Measurements from ENCODE around the gene TSPAN31.

TSPAN31 gene

DNA sequence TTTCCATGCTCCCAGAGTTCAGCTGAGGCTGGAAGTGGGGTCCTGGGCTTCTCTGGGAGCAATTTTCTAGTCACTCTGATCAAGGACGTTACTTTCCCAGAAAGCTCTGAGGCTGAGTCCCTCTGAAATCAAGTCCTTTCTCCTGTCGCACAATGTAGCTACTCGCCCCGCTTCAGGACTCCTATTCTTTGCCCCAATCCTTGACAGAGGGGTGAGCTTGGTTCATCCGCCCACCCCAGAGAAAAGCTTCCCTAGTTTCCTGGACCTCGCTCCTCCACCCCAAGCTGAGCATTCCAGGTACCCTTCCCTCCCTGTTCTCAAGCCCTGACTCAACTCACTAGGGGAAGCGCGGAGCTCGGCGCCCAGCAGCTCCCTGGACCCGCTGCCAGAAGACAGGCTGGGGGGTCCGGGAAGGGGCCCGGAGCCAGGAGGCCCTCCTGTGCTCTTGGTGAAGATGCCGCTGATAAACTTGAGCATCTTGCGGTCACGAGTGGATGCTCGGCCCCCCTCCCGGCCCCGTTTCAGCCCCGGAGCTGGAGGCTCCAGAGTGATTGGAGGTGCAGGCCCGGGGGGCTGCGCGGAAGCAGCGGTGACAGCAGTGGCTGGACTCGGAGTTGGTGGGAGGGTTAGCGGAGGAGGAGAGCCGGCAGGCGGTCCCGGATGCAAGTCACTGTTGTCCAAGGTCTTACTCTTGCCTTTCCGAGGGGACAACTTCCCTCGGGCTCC, 7.9 kb upstream of the TSPAN31 start:
- no peak for DNase-seq

DNA sequence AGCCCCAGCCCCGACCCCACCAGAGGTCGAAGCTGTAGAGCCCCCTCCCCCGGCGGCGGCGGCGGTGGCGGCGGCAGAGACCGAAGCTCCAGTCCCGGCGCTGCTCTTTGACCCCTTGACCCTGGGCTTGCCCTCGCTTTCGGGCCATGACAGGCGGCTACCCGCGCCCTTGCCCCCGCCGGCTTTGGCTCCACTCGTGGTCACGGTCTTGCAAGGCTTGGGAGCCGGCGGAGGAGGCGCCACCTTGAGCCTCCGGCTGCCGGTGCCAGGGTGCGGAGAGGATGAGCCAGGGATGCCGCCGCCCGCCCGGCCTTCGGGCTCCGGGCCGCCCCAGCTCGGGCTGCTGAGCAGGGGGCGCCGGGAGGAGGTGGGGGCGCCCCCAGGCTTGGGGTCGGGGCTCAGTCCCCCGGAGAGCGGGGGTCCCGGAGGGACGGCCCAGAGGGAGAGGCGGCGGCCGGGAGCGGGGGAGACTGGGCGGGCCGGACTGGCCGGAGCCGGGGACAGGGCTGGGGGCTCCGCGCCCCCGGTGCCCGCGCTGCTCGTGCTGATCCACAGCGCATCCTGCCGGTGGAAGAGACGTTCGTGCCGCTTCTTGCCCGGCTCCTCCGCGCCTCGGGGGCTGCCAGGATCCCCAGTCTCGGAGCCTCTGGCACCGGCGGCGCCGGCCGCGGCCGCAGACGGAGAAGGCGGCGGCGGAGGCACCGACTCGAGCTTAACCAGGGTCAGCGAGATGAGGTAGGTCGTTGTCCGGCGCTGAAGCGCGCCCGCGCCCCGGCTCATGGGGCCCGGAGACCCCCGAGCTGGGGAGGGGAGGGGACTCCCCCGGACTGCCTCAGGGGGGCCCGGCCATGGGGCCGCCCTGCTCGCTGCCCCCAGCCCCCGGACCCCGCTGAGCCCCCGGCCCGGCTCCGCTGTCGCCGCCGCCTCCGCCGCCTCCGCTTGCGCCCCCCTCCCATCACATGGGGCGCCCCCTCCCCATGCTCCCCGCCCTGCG, 7.1 kb upstream of the TSPAN31 start:
- DNase-seq = no peak

DNA sequence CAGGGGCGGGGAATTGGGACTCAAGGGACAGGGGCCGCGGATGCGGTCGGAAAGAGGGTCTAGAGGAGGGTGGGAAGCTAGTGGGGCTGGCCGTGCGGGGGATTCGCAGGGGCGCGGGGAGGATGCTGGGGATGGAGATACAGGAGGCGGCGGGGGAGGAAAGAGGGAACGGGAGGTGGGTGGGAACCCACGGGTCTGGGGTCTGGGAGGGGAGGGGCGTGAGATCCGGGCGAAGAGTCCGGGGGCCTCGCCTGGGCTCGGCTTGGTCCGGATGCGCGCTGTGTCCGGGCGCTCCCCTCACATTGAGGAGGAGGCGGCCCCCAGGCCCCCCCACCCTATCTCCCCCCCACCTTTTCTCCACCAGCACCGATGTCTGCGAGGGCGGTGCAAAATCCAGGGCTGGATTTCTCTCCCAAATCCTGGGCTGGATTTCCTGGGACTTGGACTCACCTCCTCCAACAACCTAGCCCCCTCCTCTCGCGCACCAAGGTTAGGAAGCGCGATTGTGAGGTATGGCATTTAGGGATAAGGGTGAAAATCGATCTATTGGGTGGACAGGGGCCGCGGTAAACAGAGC, 6.1 kb upstream of the TSPAN31 start, which contains the start of gene AGAP2:
Gene AGAP2, minus strand, starts transcription at position 82 of the 577 bp plus-strand sequence. CDS start 496 bp downstream, outside the sequence.
- no peak for DNase-seq

DNA sequence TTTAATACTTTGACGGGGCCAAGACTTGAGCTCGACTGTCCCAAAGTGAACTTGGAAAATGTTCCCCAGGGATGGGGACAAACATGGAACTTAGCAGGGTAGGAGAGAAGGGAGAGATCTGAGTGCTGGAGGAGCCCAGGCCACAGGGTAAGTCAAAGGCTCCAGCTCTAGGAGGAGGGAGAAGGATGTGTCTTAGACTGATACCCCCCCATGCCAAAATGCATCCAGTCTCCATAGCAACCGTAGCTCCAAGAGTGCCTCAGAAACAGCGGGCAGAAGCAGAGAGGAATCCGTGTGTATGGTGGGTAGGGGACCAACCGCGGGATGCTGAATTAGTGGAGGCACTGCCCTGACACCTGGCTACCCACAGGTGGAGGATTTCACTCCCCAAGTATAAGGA, 5.5 kb upstream of the TSPAN31 start:
- DNase-seq = no peak

DNA sequence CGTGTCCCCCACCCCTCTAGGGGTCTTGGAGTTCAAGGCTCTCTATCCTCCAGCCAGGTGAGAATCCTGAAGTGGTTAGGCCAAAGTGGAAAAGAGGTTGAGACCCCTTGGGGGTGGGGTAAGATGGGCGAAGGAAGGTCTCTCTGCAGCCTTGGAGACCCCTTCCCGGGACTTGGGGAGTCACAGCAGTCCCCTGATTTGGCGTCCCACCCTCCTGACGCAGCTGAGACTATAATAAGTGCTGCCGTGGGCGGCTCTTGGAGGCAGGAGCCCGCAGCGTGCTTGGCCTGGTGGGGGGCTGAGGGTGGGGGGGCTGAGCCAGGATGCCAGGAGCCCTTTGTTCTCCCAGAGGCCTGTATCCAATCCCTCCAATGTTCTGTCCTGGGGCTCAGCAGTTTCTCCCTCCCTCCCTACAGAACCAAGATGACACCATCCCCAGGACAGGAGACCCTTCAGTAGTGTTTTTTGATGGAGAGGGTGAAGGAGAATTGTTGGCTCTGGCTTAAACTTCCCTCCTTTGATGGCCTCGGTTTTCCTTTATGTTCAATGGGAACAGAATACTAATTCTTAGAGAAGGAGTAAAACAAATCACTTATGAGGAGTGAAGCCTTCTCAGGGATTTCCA, 4.8 kb upstream of the TSPAN31 start:
- no peak for DNase-seq

DNA sequence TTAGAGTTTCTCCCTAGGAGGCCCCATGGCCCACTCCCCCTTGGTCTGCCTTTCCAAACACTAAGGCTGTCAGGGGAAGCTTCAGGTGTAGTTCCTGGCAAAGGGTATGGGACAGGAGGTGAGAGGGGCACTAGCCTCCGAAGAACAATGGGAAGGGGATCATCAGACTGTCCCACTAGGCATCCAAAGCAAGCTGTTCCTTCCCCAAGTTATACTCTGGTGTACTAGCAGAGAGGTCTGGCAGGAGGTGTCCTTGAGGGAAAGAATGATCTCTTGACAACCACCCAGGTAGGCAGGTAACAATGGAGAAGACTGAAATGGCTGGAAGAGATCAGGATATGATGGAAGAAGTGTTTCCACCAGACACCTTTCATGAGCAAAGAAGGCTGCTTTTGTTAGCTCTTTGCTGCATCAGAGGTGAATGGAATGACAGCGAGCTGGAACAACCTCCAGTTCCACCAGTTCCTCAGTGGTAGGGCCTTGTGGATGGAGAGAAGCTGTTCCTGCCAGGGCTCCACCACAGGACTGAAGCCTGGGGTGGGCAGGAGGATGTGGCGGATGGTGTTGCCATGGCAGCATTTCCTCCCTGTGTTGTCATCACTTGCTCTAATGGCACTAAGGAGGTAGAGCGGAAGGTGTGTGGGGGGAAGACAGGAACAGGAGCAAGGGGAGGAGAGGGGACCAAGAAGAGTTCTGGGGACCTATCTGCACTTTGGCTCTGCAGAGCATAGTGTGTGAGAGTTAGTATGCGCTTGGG, 4.0 kb upstream of the TSPAN31 start:
- DNase-seq = peak; percentile 81

DNA sequence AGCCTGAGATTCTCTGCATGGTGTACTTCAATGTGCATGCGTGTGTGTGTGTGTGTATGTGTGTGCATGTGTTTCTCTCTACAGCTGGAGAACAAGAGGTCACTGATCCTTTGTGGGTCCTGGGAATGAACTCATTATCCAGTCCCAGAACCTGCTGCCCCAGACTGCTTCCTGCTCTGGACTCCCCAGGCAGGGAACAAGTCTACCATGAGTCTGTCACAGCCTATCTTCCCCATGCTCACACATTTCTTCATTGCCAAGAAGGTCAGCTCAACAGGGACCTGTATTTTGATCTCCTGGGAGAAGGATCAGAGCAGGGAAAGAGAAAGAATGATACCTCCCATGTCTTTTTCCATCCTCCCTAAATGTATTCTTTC, 3.4 kb upstream of the TSPAN31 start:
- no peak for DNase-seq

DNA sequence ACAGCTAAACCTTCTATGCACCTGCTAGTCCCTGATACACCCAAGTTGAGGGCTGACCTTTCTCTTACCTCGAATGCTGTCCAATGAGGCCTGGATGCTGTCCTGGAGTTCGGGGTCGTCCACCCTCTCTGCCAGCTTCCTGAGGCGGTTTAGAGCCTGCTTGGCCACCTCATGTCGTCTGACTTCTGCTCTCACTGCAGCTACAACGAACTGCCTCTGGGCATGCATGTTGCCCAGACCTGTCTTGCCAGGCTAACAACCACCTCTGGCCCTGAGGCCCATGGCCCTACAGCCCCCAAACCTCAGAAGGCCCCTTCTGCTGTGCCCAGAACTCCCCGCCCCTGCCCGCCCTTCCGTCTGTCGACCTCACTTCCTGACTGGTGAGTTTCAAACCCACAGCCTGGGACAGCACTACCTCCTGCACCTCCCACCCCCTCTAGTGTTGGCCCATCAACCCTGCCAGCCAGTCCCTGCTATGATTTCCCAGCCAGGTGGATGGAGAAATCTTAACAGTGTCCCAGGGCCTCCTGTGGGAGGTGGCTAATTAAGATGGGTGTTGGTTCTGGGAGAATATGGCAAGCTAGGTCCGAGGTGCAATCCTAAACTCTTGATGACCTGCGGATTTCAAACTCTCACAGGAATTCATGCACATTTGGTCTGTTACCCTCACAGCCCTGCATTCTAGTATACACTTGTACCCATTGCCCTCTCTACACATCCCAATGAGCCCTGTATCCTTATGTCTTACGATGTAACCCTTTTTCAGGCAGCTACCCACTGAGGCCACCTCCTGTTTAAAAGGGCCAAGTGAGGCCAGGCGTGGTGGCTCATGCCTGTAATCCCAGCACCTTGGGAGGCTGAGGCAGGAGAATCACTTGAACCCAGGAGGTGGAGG, 2.7 kb upstream of the TSPAN31 start:
- DNase-seq = peak; percentile 84

DNA sequence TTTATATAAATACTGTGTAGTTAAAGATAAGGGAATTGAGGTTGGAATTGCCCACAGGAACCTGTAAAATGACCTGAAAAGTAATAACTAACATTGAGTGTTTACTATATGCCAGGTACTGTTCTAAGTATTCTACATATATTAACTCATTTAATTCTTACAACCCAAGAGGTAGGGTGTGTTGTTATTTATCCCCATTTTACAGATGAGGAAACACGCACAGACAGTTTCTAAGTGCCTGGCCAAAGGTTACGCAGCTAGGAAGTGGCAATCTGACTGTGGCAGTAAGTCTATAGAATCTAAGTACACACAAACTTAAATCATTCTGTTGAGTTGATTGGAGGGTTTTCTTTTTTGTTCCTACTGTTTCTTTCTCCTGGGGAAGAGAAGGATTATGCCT, 1.1 kb upstream of the TSPAN31 start:
- DNase-seq = no peak

DNA sequence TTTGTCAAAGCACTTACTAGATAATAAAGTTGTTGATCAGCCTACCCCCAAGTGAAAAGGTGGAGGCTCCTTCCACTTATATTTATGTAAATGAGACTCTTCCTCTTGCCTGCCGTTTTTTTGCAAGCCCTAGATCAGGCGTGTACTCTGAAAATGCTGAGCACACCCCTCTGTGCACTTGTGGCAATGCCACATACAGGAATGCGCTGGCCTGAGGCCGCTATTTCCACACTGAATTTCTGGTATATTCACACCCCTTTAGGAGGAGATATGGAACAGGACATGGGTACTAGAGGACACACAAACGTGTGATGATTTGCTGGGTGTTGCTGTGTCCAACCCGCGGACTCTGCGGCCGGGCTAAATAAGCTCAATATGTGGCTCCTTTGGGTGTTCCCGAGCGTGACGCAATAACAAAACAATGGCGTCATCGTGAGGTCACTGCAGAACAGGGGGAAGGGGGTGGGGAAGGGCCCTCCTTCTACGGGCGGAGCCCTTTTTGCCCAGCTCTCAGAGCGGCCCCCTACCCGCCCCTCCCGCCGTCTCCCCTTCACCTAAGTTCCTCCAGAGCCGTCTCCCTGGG, 554 bp upstream of the TSPAN31 start:
- peak; percentile 90 for DNase-seq

DNA sequence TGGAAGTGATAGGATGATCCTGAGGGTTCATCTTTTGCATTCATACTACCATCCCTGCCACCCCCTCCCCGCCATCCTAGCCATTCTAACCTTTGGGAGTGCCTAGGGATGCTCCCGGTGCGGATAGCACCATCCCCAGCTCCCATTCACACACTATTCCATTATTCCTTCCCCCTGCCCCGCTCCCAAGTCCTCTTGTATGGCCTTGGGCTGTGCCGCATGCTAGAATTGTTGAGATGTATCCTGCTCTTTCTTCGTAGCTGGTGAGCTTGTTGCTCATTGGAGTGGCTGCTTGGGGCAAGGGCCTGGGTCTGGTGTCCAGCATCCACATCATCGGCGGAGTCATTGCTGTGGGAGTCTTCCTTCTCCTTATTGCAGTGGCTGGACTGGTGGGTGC, 644 bp downstream of the TSPAN31 start:
- DNase-seq = no peak

DNA sequence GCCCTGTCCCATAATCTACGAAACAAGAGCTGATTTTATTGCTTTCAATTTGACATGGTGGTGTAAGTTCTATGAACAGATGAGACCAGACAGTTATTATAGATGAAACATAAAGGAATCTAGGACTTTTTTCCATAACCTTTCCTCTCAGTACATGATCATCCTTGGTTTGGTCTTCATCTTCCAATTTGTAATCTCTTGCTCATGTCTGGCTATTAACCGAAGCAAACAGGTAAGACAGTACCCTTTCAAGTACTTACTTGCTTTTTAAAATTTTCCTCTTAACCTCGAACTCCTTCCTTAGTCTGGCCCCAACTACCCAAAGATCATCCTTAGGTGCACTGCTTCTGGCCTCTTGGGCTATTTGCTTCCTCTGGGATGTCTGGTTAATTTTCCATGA, 1.2 kb downstream of the TSPAN31 start:
- DNase-seq = no peak

DNA sequence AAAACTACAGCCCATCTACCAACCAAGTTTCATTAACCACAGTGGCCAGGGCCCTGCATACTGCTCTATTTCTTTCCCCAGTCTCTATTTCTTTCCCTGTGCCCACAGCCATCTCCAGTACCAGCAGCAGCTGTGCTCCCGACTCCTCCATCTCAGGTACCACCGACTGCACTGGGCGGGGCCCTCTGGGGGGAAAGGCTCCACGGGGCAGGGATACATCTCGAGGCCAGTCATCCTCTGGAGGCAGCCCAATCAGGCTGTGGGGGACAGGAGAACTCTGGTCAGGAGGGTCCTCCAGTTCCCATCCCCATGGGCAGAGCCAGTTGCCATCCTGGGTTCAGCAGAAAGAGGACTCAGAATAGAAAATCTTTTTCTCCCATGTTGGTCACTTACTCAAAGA, 4.2 kb downstream of the TSPAN31 start:
- no peak for DNase-seq

DNA sequence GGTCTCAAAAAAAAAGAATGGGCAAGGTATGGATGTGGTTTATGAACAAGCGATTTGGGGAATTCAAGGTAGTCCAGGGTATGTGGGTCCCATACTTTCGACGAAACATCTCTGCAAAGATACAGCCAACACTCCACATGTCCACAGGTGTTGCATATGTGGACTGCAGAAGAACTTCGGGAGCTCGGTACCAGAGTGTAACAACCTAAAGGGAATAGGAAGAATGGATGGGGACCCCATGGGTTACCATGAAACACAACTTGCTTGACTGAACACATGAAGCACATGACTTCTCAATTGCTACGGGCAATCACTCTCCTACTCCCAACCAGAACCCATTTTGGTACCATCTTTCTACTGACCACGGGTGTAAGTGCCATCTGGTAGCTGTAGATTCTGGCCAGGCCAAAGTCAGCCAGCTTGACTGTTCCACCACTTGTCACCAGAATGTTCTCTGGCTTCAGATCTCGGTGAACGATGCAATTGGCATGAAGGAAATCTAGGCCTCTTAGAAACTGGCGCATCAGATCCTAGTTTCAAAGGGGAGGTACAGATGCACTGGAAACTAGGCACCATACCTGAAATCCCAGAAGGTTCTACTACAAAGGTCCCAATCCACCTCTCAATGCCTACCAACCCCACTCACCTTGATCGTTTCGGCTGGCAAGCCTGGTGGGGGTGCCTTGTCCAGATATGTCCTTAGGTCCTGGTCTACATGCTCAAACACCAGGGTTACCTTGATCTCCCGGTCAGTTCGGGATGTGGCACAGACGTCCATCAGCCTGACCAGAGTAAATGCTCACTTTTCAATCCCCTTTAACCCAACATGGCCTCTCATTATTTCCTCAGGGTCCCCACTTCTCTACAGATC, 6.0 kb downstream of the TSPAN31 start:
- no peak for DNase-seq

DNA sequence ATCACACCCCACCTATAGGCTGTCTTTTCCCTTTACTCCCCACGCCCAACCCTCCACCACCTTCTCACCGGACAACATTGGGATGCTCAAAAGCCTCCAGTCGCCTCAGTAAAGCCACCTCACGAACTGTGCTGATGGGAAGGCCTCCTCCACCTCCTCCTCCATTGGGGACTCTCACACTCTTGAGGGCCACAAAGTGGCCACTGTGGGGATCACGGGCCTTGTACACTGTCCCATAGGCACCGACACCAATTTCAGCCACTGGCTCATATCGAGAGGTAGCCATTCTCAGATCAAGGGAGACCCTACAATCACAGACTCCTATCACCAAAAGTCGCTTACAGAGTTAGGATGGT, 6.6 kb downstream of the TSPAN31 start:
- no peak for DNase-seq

DNA sequence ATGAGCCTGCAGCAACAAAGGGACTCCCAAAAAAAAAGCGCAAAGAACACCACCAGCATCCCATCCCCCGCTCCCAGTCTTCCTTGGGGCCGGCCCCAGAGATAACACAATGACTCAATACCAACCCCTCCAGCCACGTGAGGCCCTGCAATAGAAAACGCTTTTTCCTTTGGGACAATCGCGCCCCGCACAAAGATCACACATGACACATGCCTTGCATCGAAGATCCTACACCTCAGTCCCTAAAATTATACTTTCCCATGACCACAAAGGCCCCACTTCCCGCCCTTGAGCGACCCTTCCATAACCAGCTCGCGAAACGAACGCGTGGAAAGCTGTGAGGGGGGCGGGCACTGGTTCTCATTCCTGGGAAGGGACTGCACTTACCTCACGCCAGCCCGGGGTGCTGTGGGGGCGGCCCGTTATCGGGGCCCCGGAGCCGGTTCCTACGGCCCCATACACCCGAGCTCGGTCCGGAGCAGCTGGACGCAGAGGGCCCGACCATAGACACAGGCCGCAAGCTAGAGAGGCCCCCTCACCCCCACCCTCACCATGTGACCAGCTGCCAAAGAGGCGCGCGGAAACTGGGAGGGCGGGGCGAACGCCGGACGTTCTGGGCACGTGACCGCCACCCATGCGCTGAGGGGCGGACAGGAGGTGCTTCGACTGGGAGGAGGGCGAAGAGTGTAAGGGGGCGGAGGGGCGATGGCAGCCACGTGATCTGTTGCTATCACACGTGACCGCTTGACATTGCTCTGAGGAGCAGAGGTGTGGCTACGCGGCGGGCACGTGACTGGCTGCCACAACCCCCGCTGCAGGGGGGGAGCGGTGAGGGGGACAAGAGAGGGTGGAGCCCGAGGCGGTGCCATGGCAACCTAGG, 7.2 kb downstream of the TSPAN31 start, which contains the start of gene CDK4:
Gene CDK4, minus strand, starts transcription at position 523 of the 880 bp plus-strand sequence. CDS start 593 bp downstream, outside the sequence.
- DNase-seq = peak; percentile 98

DNA sequence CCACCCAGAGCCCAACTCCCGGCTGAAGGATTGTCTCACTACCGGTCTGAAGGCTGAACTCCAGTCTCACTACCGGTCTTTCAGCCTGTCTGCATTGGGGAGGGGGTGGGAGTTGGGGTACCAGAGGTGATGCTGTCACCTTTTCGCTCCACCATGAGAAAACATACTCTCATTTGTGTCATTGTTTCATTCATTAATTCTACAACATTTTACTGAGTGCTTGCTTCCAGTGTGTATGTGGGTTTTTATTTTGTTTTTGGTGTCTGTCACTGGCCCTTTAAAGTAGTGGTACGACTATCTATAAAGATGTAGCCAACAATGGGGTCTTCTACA, 7.8 kb downstream of the TSPAN31 start:
- no peak for DNase-seq

DNA sequence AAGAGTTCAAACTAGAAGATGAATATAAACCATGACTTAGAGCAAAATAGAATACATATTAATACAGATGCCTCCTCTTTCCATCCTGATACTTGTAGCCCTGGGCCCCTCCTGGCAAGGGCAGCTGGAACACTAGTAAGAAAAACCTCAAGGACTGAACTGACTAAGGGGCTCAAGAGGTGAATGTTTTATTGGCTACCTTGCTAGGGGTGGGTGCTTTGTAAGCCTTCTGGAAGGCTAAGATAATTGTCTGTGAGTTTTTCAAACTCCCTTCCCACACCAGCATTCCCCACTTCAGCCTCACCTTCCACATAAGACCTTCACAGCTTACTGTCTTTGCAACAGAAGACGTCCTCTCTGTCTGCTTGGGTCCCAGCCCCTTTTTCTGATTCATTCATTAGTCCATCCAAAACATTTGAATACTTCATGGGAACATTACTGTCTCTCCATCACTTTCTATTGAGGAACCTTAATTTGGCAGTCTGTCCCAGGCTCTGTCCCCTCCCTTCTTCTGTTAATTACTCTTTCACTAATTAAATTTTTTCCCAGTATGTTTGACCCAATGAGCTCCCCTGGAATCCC, 9.0 kb downstream of the TSPAN31 start:
- no peak for DNase-seq
